RWPE1 (cell line): ENCODE results near the gene PSMC6.
"Not testable (repeated sequence)": the region's sequence is repeated elsewhere in the genome, so short reads cannot be mapped to it uniquely, and the experiment has no call there.

Experiments
- CTCF ChIA-PET: fragments of 350-600 bp; sonication (Branson Sonifier 250); formaldehyde crosslinking; extraction: SDS; loops from one replicate; lab custom pipeline; 2021; lab: Yijun Ruan, JAX
- POLR2A ChIA-PET: fragments of 400-600 bp; formaldehyde crosslinking; extraction: SDS; loops from one replicate; lab custom pipeline; 2020; ENCODE audit warnings: antibody characterized with exemption; ENCODE audit not compliant: low non-redundant PET; lab: Yijun Ruan, JAX
- DNase-seq: peaks from one replicate; pipeline ENCODE4 v3.0.0; 2012; ENCODE audit warnings: low spot score
- H3K27ac ChIP-seq: fragments of 450-650 bp; 2 replicates; pipeline ENCODE4 v1.5.1; 2017
- CTCF ChIP-seq: fragments of 450-650 bp; conservative IDR thresholded peaks from 2 replicates; pipeline ENCODE4 v1.5.1; 2017; ENCODE audit warnings: low read depth, mild to moderate bottlenecking

PSMC6 gene

GRCh38 chr14:52740751-52741150 lies 33.8 kb downstream of the PSMC6 start:
- POLR2A ChIA-PET = no interaction called here

GRCh38 chr14:52741865-52742264 lies 34.9 kb downstream of the PSMC6 start:
- no peak for TF ChIP-seq CTCF
- H3K27ac ChIP-seq = no peak overlapping the region
- ChIA-PET CTCF (interaction anchor here (0.7 kb wide), 2 partner anchors 52 to 1704 kb away, joined by 3 to 7 read pairs; no protein-coding TSS in a partner anchor), POLR2A (interaction anchor here (0.7 kb wide), 1 partner anchor 1407 kb away, joined by 3 read pairs; no protein-coding TSS in a partner anchor)
- DNase-seq = no peak

More at GRCh38 chr14:52740751-52741150, 33.8 kb downstream of the PSMC6 start:
- no peak for DNase-seq
- no peak for TF ChIP-seq CTCF
- no peak overlapping the region for H3K27ac ChIP-seq
- CTCF ChIA-PET = no interaction called here

- no peak overlapping the region for H3K27ac ChIP-seq
- POLR2A ChIA-PET = no interaction called here
- CTCF ChIA-PET = no interaction called here
- no peak for DNase-seq
- no peak for TF ChIP-seq CTCF
These were observed 41.8 kb downstream of the PSMC6 start for GRCh38 chr14:52748647-52749292.

GRCh38 chr14:52755607-52756316 lies 48.8 kb downstream of the PSMC6 start:
- CTCF ChIA-PET = interaction anchor here (0.6 to 0.7 kb wide), 3 partner anchors 111 to 1201 kb away, joined by 3 to 5 read pairs (median 4); no protein-coding TSS in a partner anchor
- H3K27ac ChIP-seq = no peak overlapping the region
- DNase-seq = no peak
- no peak for TF ChIP-seq CTCF
- POLR2A ChIA-PET = no interaction called here

GRCh38 chr14:52759145-52759544 lies 52.1 kb downstream of the PSMC6 start:
- ChIA-PET POLR2A (no interaction called here), CTCF (interaction anchor here (0.6 to 1.0 kb wide), 4 partner anchors 11 to 35 kb away, joined by 3 read pairs; no protein-coding TSS in a partner anchor)
- H3K27ac ChIP-seq = no peak overlapping the region
- no peak for DNase-seq
- TF ChIP-seq CTCF = no peak

GRCh38 chr14:52762923-52763322 lies 55.9 kb downstream of the PSMC6 start:
- CTCF ChIA-PET, POLR2A ChIA-PET: not testable (repeated sequence)

More at GRCh38 chr14:52762923-52763322, 55.9 kb downstream of the PSMC6 start:
- not testable (repeated sequence) for H3K27ac ChIP-seq, DNase-seq
